ENCODE results near the gene PIGT. TPM values are rescaled to one million over a fixed set of nuclear protein-coding genes. Genes with fewer than 3 reads are reported as not detected.

Gene PIGT
- total and polyA plus RNA-seq, 2 of the 13 experiments (the other 11 are each of a cell fraction or from before 2014, with no cell fraction given): 65.9 to 74.1 TPM

DNA sequence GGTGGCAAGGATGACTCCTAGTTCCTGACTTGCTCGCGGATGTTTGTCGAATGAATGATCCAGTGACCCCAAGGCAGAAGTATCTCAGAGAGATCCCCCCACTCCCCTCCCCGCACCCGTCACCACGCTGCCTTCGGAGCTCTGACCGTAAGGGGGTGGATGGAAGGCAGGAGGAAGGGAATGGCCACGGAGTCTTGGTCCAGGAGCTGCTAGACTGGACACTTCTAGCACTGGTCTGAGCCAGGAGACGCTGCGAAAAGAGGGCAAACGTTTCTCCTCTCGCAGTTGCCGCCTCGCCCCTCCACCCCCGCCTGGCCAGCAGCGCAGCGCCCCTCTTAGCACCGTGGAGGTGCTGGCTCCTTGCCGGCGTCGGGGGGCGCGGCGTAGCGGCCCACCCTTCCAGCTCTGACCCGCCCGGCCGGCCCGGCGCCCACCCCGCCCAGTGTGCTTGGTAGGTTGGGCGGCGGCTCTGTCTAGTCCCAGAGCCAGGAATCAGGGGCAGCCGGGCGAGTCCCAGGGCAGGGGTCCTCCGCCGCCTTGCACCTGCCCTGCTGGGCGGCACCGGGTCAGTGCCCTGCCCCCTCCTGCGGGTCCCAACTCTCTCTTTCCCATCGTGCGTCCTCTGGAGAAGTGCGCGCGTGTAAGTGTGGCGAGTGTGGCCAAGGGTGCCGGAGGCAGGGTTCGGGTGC lies 10.2 kb upstream of the PIGT start (continued):
- TF ChIP-seq, protein P1, sequence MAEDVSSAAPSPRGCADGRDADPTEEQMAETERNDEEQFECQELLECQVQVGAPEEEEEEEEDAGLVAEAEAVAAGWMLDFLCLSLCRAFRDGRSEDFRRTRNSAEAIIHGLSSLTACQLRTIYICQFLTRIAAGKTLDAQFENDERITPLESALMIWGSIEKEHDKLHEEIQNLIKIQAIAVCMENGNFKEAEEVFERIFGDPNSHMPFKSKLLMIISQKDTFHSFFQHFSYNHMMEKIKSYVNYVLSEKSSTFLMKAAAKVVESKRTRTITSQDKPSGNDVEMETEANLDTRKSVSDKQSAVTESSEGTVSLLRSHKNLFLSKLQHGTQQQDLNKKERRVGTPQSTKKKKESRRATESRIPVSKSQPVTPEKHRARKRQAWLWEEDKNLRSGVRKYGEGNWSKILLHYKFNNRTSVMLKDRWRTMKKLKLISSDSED (CRISPR knock-in tag; IDR thresholded peaks at IDR 0.05): no peak
- no peak for TF ChIP-seq CC2D1A (CRISPR knock-in tag; IDR thresholded peaks at IDR 0.05)
- TF ChIP-seq MTF2 (CRISPR knock-in tag; IDR thresholded peaks at IDR 0.05; ENCODE audit: borderline replicate concordance): no peak
- peak; percentile 31 for TF ChIP-seq TEAD3 (CRISPR knock-in tag; optimal IDR thresholded peaks at IDR 0.05; ENCODE audit: borderline replicate concordance)
- TF ChIP-seq SP140L (CRISPR knock-in tag; IDR thresholded peaks at IDR 0.05; ENCODE audit: borderline replicate concordance): no peak
- TF ChIP-seq TARDBP (CRISPR knock-in tag; IDR thresholded peaks at IDR 0.05): no peak
- TF ChIP-seq GABPA (IDR thresholded peaks at IDR 0.05; ENCODE audit: low read depth, low read length): no peak
- TF ChIP-seq GABPA (CRISPR knock-in tag; IDR thresholded peaks at IDR 0.05; ENCODE audit: low read depth): no peak
- no peak for TF ChIP-seq CREBL2 (CRISPR knock-in tag; IDR thresholded peaks at IDR 0.05; ENCODE audit: borderline replicate concordance)
- TF ChIP-seq EEA1 (CRISPR knock-in tag; IDR thresholded peaks at IDR 0.05; ENCODE audit: borderline replicate concordance): peak; percentile 52; the same call in 1 of the 2 replicates
- TF ChIP-seq TBP (CRISPR knock-in tag; IDR thresholded peaks at IDR 0.05): 0 out of 2 replicates have a peak, but pooled peaks have one; percentile 37
- TF ChIP-seq ZNF10 (CRISPR knock-in tag; IDR thresholded peaks at IDR 0.05; ENCODE audit: borderline replicate concordance, low read depth): no peak
- 0 out of 2 replicates have a peak, but pooled peaks have one; percentile 49 for TF ChIP-seq THAP9 (CRISPR knock-in tag; IDR thresholded peaks at IDR 0.05; ENCODE audit: borderline replicate concordance)
- no peak for TF ChIP-seq HDAC2 (CRISPR knock-in tag; IDR thresholded peaks at IDR 0.05)
- 0 out of 2 replicates have a peak, but pooled peaks have one; percentile 10 for TF ChIP-seq HNF1B (CRISPR knock-in tag; IDR thresholded peaks at IDR 0.05)
- TF ChIP-seq STAG1 (CRISPR knock-in tag; IDR thresholded peaks at IDR 0.05): no peak
- TF ChIP-seq ZNF605 (CRISPR knock-in tag; IDR thresholded peaks at IDR 0.05): no peak
- no peak for TF ChIP-seq TCF12 (IDR thresholded peaks at IDR 0.05)
- TF ChIP-seq TCF12 (CRISPR knock-in tag; IDR thresholded peaks at IDR 0.05): peak; percentile 62; the same call in 1 of the 2 replicates
- TF ChIP-seq ZSCAN25 (CRISPR knock-in tag; IDR thresholded peaks at IDR 0.05): no peak
- TF ChIP-seq NFE2L1 (CRISPR knock-in tag; IDR thresholded peaks at IDR 0.05; ENCODE audit: borderline replicate concordance): 0 out of 2 replicates have a peak, but pooled peaks have one; percentile 23
- TF ChIP-seq ZBTB38 (CRISPR knock-in tag; IDR thresholded peaks at IDR 0.05): 0 out of 2 replicates have a peak, but pooled peaks have one; percentile 21
- TF ChIP-seq ZBTB7B (CRISPR knock-in tag; IDR thresholded peaks at IDR 0.05): peak; percentile 78; the same call in 1 of the 2 replicates
- no peak for TF ChIP-seq ARID2 (CRISPR knock-in tag; IDR thresholded peaks at IDR 0.05; ENCODE audit: borderline replicate concordance)
- peak; percentile 55; the same call in 1 of the 2 replicates for TF ChIP-seq ZNF274 (CRISPR knock-in tag; IDR thresholded peaks at IDR 0.05)
- TF ChIP-seq ARHGAP35 (CRISPR knock-in tag; IDR thresholded peaks at IDR 0.05; ENCODE audit: borderline replicate concordance): peak; percentile 22; the same call in 1 of the 2 replicates

Data from HepG2 (cell line).